Common myeloid progenitor, CD34-positive (primary cell): ENCODE measurements around the gene OPN5.

Source experiments
- CTCF ChIA-PET: fragments of 350-600 bp; sonication (Branson Sonifier 250); formaldehyde crosslinking; loops from one replicate; lab custom pipeline; 2021; ENCODE audit warnings: antibody characterized with exemption; lab: Charles Lee
- POLR2A ChIA-PET: fragments of 350-600 bp; sonication (Branson Sonifier 250); formaldehyde crosslinking; loops from one replicate; lab custom pipeline; 2021; ENCODE audit warnings: antibody characterized with exemption; lab: Charles Lee
- DNase-seq, 3 donors: peaks; one replicate each; pipeline versions ENCODE4 v3.0.0 to v3.0.0-alpha.2; 2013
- H3K27ac ChIP-seq, 2 experiments: 1 replicate in 1 of 2; 2 replicates in 1 of 2; pipeline ENCODE4 v1.7.0; 2013; ENCODE audit warnings: inconsistent platforms in 2 of 2, low read length in 2 of 2, mild to moderate bottlenecking in 2 of 2, low read depth in 1 of 2, moderate library complexity in 1 of 2; ENCODE audit not compliant: severe bottlenecking in 2 of 2, insufficient read depth in 1 of 2, poor library complexity in 1 of 2
- H3K27me3 ChIP-seq, 5 experiments: replicated peaks in 2 of 5; 1 replicate in 3 of 5; 2 replicates in 2 of 5; pipeline versions ENCODE4 v1.6.1 to v1.7.0; 2013; ENCODE audit warnings: low read length in 4 of 5, mild to moderate bottlenecking in 2 of 5, moderate library complexity in 2 of 5, inconsistent platforms in 1 of 5; ENCODE audit not compliant: insufficient read depth in 5 of 5, control insufficient read depth in 4 of 5
- H3K36me3 ChIP-seq, 4 experiments: 1 replicate in 2 of 4; 2 replicates in 2 of 4; pipeline versions ENCODE4 v1.6.1 to v1.7.0; 2013; ENCODE audit warnings: low read length in 3 of 4, control low read depth in 1 of 4, mild to moderate bottlenecking in 1 of 4; ENCODE audit not compliant: control insufficient read depth in 4 of 4, insufficient read depth in 4 of 4
- H3K4me1 ChIP-seq, 4 experiments: 1 replicate in 3 of 4; 2 replicates in 1 of 4; pipeline versions ENCODE4 v1.6.1 to v1.7.1; 2013; ENCODE audit warnings: low read length in 3 of 4, mild to moderate bottlenecking in 3 of 4, control low read depth in 1 of 4, inconsistent platforms in 1 of 4, moderate library complexity in 1 of 4; ENCODE audit not compliant: control insufficient read depth in 4 of 4, insufficient read depth in 4 of 4; ENCODE audit errors: control extremely low read depth in 1 of 4
- H3K4me3 ChIP-seq, 7 experiments: 1 replicate in 4 of 7; 2 replicates in 3 of 7; pipeline versions ENCODE4 v1.5.1 to v1.7.0; 2013; ENCODE audit warnings: mild to moderate bottlenecking in 7 of 7, low read length in 6 of 7, moderate library complexity in 6 of 7, inconsistent platforms in 2 of 7, low read depth in 2 of 7, control low read depth in 1 of 7; ENCODE audit not compliant: insufficient read depth in 4 of 7, control insufficient read depth in 1 of 7; ENCODE audit errors: extremely low read depth in 1 of 7
- H3K9me3 ChIP-seq, 5 experiments: 1 replicate in 4 of 5; 2 replicates in 1 of 5; pipeline versions ENCODE4 v1.6.1 to v1.7.1; 2013; ENCODE audit warnings: low read length in 4 of 5, mild to moderate bottlenecking in 2 of 5, inconsistent platforms in 1 of 5, low read depth in 1 of 5, moderate library complexity in 1 of 5; ENCODE audit not compliant: control insufficient read depth in 4 of 5, insufficient read depth in 2 of 5; ENCODE audit errors: control extremely low read depth in 1 of 5
- WGBS: methylation state at CpG from one replicate; pipeline ENCODE4 v1.1.5; 2013; ENCODE audit not compliant: insufficient coverage; 5-methylcytosine and 5-hydroxymethylcytosine counted together

Gene OPN5

DNA sequence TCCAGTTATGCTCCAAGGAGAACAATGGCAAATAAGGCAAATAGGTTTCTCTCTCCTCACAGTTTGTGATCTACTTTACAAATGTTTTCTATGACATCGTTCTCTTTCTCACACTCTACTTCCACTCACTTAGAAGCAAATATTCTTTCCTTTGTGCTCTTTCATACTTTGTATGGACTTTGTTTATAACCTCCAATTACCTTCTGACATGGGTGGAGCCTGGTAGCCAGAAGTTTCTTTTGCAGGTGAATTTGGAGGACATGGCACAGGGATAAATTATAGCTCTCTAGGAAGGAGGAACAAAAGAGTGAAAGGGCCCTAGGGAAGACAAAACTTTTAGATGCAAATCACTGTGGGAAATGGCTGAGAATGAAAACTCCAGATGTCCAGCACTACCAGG lies 69.3 kb downstream of the OPN5 start:
- Histone ChIP-seq H3K36me3 (no peaks in the 10 kb centered on the region), H3K4me3 (no peak overlapping the region), H3K27me3 (no peaks in the 10 kb centered on the region), H3K4me1 (no peaks in the 10 kb centered on the region), H3K9me3 (no peaks in the 10 kb centered on the region), H3K27ac (no peak overlapping the region)
- CTCF ChIA-PET: no interaction called here
- POLR2A ChIA-PET: no interaction called here
- no CpG with 5 or more reads among the region's 1 CpG for WGBS
- no peak for DNase-seq

DNA sequence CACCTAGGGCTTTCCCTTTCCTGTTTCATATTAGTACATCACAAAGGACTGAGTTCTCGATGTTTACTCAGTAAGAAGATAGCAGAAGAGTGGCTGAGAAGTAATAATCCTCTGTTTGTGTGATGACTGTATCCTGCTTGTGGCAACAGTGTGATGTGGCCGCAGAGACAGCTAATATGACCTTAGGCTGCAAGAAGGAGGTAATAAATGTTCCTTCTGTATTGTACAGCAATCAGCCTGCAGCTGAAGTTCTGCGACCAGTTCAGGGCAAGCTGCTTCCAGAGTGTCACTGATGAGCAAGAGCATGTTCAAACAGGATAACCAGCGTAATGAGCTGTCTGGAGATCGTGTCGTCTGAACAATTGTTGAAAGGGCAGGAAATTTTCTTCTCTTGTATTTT lies 70.9 kb downstream of the OPN5 start:
- POLR2A ChIA-PET: no interaction called here
- Histone ChIP-seq H3K4me3 (no peak overlapping the region), H3K36me3 (no peaks in the 10 kb centered on the region), H3K9me3 (no peaks in the 10 kb centered on the region), H3K27me3 (no peaks in the 10 kb centered on the region), H3K4me1 (no peaks in the 10 kb centered on the region), H3K27ac (no peak overlapping the region)
- WGBS: 92% methylated on average over 6 of the region's 6 CpGs
- CTCF ChIA-PET: no interaction called here
- DNase-seq: no peak

DNA sequence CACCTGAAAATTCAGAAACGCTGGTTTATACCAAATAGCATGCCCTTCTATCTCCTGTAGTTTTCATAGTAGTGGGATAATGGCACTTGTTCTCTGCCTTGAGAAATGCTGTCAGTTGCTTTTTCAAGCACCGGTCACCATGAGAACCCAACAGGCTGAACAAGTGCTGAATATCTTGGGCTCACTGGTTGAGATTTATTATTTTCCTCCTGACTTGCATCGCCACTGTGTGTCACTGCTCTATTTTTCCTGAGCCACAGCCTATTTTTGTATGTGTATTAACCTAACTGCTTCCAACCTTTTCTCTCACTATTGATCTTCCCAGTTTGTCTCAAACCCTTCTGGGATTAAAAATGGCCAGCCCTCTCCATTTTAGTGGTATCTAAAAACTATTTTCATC lies 71.9 kb downstream of the OPN5 start:
- H3K4me3 ChIP-seq: no peak overlapping the region
- H3K27me3 ChIP-seq: no peaks in the 10 kb centered on the region
- H3K27ac ChIP-seq: no peak overlapping the region
- H3K9me3 ChIP-seq: no peaks in the 10 kb centered on the region
- DNase-seq: no peak
- no peaks in the 10 kb centered on the region for H3K36me3 ChIP-seq
- WGBS: 100% methylated on average over 1 of the region's 3 CpGs
- POLR2A ChIA-PET: no interaction called here
- CTCF ChIA-PET: no interaction called here
- no peaks in the 10 kb centered on the region for H3K4me1 ChIP-seq

GRCh38 chr6:47854971-47855370 lies 73.1 kb downstream of the OPN5 start:
- whole genome bisulfite sequencing: 67% methylated on average over 1 of the region's 1 CpG
- CTCF ChIA-PET: no interaction called here
- Histone ChIP-seq H3K4me3 (no peak overlapping the region), H3K36me3 (no peaks in the 10 kb centered on the region), H3K4me1 (no peaks in the 10 kb centered on the region), H3K27ac (no peak overlapping the region), H3K9me3 (no peaks in the 10 kb centered on the region), H3K27me3 (no peaks in the 10 kb centered on the region)
- DNase-seq: no peak
- POLR2A ChIA-PET: no interaction called here

DNA sequence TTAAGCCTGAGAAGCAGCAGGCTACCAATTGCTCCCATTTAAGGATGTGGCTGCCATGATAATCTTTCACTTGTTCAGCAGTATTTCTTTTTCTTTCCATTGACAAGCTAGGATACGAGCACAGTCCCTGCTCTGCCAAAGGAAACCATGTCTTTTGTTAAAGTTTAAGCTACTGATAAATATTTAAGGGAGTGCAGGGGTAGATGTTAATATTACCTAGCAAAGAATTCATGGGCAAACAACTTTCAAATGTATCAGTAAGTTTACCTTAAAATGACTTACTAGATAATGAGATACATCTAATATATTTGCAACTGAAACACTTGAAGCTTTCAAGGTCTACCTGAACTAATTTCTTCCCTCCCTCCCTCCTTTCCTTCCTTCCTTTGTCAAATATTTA lies 77.3 kb downstream of the OPN5 start:
- H3K27me3 ChIP-seq: no peaks in the 10 kb centered on the region
- ChIA-PET POLR2A (no interaction called here), CTCF (no interaction called here)
- no peak for DNase-seq
- no peaks in the 10 kb centered on the region for H3K36me3 ChIP-seq
- H3K4me1 ChIP-seq: no peaks in the 10 kb centered on the region
- no peaks in the 10 kb centered on the region for H3K9me3 ChIP-seq
- H3K27ac ChIP-seq: no peak overlapping the region
- no CpG with 5 or more reads among the region's 1 CpG for WGBS
- no peak overlapping the region for H3K4me3 ChIP-seq

DNA sequence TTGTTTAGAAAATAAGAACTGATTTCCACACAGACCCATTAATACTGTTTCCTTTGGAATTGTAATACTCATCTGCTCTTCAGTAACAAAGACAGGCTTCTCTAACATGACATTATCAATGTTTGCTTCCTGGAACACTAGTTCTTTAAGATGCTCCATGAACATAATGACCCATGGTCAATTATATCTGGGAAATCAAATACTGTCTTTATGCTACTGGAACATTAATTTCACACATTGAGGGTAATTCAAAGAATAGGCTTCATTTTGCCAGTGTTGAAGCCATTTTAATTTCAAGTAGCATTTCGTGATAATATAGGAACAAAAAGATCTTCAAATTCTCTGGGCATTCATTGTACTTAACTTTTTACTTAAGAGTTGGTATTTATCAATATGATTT lies 80.9 kb downstream of the OPN5 start:
- no peak for DNase-seq
- Histone ChIP-seq H3K4me1 (no peaks in the 10 kb centered on the region), H3K9me3 (no peaks in the 10 kb centered on the region), H3K36me3 (no peaks in the 10 kb centered on the region), H3K27me3 (no peaks in the 10 kb centered on the region), H3K4me3 (no peak overlapping the region), H3K27ac (no peak overlapping the region)
- ChIA-PET POLR2A (no interaction called here), CTCF (no interaction called here)
- no CpG with 5 or more reads among the region's 1 CpG for WGBS

- DNase-seq: peak in 2 of 3 donors; percentile 2 to 17
- Histone ChIP-seq H3K4me3 (no peak overlapping the region), H3K27me3 (no peaks in the 10 kb centered on the region), H3K36me3 (no peaks in the 10 kb centered on the region), H3K9me3 (no peaks in the 10 kb centered on the region), H3K27ac (no peak overlapping the region), H3K4me1 (no peaks in the 10 kb centered on the region)
- CTCF ChIA-PET: no interaction called here
- POLR2A ChIA-PET: no interaction called here
- no CpG with 5 or more reads among the region's 2 CpGs for WGBS
Observed at GRCh38 chr6:47865206-47865605, 83.4 kb downstream of the OPN5 start.
